ENCODE measurements around the gene PHC2.

DNA sequence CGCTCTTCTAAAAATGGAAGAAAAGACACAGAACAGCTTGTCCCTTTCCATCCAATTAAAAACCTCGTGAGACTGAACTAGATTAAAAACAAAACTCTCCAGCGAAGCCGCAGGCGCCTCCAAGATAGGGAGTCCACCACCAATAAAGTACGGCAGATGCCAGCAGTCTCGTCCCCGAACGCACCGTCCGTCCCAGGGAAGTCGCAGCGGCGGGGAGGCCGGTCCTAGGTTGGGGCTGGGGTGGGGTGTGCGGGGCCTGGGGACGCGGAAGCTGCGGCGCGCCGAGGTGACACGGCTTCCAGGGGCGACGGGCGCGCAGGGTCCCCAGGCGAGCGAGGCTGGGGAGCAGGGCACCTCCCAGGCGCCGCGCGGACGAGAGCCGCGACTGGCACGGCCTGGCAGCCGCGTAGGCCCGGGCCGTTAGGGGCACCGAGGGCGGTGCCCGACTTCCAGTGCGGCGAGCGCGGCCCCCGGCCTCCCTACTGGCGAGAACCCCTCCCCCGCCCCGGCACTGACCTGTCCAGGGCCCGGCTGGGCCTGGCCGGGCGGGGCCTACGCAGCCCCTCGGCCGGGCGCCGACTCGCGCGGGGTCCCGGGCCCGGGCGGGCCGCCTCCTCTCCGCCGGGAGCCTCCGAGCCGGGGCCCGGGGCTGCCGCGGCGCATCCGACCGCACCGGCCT is 81.7 kb downstream of the PHC2 start:
- TF ChIP-seq, protein P1, sequence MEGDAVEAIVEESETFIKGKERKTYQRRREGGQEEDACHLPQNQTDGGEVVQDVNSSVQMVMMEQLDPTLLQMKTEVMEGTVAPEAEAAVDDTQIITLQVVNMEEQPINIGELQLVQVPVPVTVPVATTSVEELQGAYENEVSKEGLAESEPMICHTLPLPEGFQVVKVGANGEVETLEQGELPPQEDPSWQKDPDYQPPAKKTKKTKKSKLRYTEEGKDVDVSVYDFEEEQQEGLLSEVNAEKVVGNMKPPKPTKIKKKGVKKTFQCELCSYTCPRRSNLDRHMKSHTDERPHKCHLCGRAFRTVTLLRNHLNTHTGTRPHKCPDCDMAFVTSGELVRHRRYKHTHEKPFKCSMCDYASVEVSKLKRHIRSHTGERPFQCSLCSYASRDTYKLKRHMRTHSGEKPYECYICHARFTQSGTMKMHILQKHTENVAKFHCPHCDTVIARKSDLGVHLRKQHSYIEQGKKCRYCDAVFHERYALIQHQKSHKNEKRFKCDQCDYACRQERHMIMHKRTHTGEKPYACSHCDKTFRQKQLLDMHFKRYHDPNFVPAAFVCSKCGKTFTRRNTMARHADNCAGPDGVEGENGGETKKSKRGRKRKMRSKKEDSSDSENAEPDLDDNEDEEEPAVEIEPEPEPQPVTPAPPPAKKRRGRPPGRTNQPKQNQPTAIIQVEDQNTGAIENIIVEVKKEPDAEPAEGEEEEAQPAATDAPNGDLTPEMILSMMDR (IDR thresholded peaks at IDR 0.05), result no peak
- no peak for TF ChIP-seq EZH2 (IDR thresholded peaks at IDR 0.05)
